ENCODE data around the gene PPP1R13B.
"Not testable (repeated sequence)": the region's sequence is repeated elsewhere in the genome, so short reads cannot be mapped to it uniquely, and the experiment has no call there.

Gene PPP1R13B

GRCh38 chr14:103776319-103776718, 71.1 kb downstream of the PPP1R13B start:
- DNase-seq, result not testable (repeated sequence)

DNA sequence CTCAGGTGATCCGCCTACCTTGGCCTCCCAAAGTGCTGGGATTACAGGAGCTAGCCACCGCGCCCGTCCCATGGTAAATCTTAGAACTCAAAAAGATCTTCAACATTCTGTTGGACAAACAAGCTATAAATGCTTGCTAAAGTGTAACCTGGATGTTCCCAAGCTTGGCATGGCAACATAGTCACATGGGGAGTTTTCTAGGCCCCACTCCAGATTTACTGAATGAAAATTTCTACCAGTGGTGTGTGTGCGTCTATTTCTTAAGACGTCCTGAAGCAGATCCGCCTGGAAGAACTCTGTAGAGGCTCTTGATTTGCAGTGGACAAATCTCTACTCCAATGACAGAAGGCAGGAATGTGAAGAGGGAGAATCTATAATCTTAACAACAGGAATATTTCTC, 71.9 kb downstream of the PPP1R13B start:
- no peak for DNase-seq

- no peak for DNase-seq
Observed at GRCh38 chr14:103773521-103773920, 73.9 kb downstream of the PPP1R13B start.

DNA sequence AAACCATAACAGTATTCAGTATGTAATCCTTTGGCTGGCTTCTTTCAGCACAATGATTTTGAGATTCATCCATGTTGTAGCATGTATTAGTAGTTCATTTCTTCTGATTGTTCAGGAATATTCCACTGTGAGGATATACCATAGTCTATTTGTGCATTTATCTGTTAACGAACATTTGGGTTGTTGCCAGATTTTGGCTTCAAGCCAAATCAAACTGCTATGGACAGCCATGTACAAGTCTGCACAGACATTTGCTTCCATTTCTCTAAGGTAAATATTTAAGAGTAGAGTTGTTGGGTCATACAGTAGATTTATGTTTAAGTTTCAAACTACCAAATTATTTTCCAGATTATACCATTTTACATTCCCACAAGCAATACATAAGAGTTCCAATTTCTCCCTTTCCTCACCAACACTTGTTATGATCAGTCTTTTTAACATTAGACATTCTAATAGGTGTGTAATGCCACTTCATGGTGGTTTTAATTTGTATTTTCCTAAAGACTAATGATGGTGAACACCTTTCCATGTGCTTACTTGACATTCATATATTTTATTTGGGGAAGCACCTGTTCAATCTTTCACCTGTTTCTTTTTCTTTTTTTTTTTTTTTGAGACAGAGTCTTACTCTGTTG, 75.2 kb downstream of the PPP1R13B start:
- DNase-seq, result no peak

DNA sequence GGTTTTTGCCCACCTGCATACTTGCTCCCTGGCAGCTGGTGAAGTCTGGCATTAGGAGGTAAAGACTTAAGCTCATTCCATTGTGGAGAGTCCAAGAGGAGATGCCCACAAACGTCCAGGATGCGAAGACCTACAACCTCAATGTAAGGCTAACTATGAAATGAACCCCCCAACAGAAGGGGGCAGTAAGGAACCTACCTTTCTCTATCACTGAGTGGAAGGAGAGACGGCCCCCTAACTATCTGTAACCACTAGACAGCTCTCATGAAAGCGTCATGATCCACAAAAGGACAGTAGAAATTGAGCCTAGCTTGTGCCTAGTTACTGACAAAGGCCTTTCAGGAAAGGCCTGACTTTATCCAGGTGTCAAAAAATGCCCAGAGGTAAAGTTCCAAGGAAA, 76.5 kb downstream of the PPP1R13B start:
- no peak for DNase-seq

DNA sequence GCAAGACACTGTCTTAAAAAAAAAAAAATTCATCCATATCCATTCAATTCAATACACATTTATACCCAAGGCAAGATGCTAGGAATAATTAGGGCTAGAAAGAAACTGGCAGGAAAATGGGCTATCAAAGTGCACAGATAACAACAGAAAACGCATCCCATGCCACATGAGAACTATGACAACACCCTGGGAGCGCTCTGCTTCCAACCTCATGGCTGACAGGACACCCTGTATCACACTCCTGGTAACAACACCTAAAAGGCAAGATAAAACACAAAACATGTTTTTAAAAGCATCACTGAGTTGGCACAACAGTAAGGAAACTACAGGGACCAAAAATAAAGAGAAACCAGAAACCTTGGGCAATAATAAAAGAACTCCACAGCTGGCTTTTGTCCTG, 76.9 kb downstream of the PPP1R13B start:
- no peak for DNase-seq

DNA sequence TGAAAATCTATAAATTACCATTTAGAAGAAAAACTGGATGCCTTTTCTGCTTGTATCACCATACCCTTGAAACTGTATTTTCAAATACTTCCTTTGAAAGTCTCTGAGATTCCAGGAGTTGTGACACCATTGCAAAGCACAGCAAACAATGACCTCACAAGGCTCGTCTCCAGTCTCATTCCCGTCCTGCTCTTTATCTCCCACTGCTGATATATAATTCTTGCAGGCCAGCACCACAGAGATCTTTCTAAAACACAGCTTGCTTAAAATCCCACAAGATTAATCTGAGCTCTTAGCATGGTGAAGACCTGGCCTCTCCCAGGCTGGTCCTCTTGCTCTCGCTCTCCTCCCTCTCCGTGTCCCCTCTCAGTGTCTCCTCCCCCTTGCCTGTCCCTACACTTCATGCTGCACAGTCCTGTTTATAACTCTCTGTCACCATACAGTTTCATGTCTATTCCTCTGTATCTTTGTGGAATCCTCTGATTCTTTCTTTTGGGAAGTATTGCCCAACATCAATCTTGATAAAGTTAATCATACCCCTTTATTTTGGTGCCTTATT, 80.0 kb downstream of the PPP1R13B start:
- DNase-seq, result no peak

GRCh38 chr14:103765526-103765925, 81.8 kb downstream of the PPP1R13B start:
- no peak for DNase-seq

GRCh38 chr14:103763730-103764488, 83.5 kb downstream of the PPP1R13B start:
- no peak for DNase-seq

GRCh38 chr14:103762541-103762940, 84.8 kb downstream of the PPP1R13B start:
- DNase-seq, result no peak

DNA sequence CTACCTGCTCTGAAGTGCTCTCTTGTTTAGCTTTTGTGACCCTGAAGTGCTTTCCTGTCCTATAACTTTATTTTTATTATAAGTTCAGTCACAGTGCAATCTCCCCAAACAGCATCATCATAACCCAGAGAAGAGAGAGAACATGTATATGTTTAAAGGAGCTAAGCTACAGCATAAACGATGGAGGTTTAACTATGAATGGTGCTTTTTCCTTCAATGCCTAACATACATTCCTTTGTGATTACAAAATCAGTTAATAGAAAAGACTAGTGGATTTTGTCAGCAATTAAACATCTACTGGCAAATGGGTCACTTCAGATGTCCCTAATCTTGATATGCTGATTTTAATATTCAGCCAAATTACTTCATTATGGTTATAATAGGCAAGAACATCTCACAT, 85.3 kb downstream of the PPP1R13B start:
- peak; percentile 22 for DNase-seq

DNA sequence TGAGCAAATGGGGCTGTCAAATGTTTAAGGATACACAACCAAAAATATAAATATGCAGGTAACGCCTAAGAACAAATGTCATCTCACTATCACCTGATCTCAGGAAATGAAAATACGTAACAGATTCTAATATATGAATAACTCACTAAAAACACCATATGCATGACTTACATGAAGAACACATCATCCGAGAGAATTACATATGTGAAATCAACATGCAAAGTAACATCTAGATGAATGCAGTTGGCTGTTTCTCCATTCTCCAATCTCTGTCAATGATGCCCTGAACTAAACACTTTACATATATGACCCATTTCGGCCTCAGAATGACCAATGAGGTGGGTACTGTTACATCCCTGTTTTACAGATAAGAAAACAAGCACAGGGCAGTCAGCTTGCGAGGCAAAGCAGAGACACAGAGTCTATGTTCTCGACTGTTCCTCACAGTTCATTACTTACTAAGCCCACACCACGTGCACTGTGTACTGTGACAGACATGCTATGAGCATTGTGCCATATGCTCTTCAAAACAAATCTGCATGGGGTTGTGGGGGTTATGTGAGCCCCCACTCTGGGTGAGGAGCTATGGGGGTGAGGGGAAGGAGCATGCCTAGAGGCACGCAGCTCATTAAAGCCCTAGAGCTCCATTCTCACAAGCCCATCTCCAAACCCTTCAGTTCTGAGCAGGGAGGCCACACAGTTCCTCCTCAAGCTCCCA, 89.2 kb downstream of the PPP1R13B start:
- DNase-seq, result no peak

DNA sequence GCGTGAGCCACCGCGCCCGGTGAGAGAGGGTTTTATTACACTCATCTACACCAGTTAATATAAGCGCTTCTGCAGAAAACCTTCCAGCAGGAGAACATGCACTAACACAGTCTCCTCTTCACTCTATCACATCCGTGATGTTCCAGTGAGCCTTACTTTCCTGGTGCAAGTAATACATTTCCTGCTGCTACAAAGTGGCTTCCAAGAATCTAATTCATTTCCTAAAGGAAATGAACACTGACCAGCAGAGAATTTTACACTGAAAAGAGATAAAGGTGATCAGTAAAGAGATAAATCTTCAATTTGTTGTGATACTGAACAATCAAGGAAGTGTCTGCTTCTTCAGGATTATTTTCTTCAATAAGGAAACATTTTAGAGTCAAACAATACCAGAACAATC, 92.3 kb downstream of the PPP1R13B start:
- DNase-seq, result no peak

DNA sequence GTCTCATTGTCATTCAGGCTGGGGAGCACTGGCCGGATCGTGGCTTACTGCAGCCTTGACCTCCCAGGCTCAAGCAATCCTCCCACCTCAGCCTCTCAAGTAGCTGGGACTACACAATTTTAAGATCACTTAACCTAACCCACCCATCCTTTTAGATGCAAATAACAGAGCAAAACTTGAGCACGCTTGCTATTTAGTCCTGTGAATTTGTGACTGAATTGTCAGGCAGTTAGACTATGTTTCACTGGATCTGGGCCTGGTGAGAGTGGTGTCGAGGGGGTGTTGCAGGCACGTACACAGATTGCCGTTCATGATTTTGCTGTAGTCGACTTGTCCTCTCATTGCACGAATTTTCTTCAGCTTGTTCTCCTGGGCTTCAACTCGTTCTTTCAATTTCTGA, 93.6 kb downstream of the PPP1R13B start:
- no peak for DNase-seq

DNA sequence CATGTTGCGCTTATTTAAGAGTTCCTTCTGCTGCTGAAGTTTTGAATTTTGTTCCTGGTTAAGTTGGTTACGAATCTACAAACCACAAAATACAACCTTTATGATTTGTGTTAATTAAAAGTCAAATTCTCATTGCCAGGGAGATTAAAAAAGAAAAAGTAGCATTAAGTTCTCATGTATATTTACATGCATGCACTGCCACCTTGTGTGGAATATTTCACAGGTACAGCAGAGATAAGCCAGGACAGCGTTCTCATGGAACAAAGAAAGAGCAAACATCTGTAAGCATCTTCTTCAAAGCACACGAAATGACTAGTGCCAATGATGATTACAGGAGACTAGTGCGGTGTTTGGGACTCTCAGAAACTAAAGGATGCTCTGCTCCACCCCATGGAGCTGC, 97.5 kb downstream of the PPP1R13B start:
- no peak for DNase-seq

- DNase-seq, result no peak
Observed at GRCh38 chr14:103749452-103749851, 97.9 kb downstream of the PPP1R13B start.

- DNase-seq, result no peak
Observed at GRCh38 chr14:103748534-103748857, 98.9 kb downstream of the PPP1R13B start.

DNA sequence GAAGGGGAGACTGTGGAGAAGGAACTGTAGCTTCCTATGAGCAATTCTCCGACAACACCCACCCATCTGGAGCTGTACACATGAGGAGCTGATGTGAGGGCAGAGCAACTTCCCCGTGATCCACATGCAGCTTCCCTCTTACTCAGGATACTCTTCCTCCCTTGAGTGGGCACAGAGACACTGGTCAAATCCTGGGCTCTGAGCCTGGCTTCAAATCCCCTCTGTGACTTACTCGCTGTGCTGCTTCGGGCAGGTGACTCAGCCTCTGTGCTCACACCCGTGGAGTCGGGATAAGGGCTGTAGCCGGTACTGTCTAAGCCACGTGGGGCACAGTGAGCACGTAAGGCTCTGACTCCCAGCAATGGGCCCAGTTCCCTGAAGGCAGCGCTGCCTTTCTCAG, 100.7 kb downstream of the PPP1R13B start:
- peak; percentile 14 for DNase-seq

- DNase-seq, result no peak
Observed at GRCh38 chr14:103745424-103745823, 102.0 kb downstream of the PPP1R13B start.

DNA sequence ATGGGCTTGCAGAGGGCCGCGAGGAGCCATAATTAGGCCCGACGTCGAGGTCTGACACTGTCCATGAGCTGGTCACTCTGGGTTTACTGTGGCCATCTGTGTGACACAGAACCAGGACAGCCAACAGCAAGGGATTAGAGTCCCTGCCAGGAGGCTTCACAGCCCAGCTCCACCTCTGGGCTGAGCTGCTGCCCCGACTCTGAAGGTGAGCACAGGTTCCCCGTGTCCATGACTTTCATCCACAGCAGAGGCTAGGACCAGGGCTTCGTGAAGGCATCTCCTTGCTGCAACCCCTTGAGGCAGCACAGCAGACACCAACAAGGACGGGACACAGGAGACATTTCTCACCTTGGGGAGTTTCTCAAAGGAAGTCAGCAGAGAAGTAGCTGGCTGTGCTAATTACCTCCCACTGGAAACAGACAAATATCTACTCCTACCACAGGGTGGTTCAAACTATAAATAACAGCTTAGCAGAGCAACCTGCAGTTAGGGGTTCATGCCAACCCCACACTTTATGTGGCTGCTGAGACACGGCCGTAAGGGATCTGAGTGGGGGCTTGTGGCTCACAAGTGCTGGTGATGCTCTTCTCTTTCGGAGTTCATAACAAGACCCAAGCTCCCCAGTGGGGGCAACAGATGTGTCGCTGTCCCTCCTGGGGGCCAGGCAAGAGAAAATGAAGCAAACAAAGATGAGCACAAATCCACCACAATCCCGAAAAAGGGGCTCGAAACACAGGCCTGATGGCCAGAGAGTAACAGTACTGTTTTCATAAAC, 102.6 kb downstream of the PPP1R13B start:
- DNase-seq, result no peak

- no peak for DNase-seq
Observed at GRCh38 chr14:103743691-103744090, 103.7 kb downstream of the PPP1R13B start.

DNA sequence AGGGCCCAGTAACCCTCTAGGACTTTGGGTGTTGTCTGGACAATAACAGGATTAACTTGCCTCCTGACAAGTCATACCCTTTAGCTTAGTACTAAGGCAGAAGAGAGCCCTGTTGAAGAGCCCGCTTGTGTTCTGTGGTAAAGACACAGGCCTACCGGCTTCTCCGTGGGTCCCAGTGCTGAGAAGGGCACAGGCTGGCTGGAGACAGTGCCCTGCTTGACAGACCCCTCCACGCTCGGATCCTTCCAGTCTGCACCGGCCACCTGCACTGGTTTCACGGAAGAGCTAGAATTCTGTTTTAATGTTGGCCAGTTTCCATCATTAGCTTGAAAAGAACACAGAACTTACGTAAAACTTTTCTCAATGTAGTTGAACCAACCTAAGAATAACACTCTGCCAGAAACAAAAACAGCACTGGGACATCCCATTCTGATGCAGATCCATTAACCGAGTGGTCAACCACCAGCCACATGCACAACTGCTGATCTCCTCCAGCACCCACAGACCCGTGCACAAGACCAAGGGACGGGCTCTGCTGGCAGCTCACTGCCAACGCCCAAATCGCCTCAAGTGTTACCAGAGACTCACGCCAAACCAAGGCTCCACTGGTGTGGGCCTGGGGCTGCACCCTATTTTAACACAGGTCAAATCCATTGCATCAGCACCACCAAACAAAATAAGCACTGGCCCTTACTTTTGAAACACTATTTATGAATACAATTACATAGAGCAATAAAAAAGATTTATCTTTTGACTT, 104.7 kb downstream of the PPP1R13B start:
- DNase-seq, result no peak
